Measurements from ENCODE around the gene UBXN1. TPM values are rescaled to one million over a fixed set of nuclear protein-coding genes. Genes with fewer than 3 reads are reported as not detected.

The UBXN1 gene
- total RNA-seq, 3 donors from 2014 or later: 204 to 248 (median 239) TPM

DNA sequence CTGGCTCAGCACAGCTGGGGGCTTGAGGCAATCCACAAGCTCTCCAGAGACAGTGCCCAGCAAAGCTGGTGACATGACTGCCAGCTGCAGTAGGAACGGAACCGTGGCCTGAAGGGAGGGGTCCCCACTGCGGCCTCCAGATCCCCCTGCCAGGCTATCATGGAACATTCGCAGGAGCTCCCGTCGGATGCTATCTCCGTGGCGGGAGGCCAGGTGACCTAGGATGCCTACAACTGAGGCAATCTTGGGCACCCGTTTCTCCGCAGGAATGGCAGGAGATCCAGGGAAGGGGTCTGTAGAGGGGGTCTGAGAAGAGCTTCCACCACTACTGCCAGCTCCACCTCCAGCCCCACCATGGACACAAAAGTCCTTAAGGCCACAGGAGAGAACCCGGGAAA is 29.9 kb downstream of the UBXN1 start:
- no peaks in the 10 kb centered on the region for H3K27me3 ChIP-seq
- intact Hi-C loops (cut with DNase I; ENCODE audit: low total_unique reads): no loop called here
- H3K27ac ChIP-seq: no peak overlapping the region

DNA sequence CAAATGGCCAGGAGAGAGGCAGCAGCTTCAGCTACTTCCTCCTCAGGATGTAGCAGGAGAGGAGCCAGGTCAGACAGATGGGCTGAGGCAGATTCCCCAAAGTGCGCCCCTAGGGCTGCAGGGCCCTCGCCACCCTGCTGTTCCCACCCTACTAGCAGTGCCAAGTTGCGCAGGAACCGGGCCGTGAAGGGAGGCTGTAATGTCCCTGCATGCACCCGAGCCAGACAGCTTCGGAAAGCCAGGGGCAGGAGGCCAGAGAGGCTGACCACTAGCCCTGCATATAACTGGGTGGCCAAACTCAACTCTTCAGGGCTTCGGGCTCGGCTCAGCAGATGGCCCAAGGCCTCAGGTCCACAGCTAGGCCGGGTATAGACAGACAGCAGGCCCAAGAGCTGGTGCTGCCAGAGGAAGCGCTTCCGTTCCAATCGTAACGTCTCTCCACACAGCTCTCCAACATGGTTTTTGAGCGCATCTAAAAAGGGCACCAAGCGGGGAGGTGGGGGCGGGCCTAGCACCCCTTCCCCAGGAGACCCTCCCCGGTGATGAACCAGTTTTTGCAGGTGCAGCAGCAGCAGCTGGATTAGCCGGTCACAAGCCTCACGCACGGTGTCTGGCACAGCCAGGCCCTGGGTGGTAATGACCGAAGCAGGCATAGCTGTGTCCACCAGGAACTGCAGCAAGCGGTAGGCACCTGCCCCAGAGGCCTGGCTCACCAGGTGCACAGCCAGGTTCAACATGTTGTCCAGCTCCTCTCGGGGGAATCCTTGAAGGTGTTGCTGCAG is 30.5 kb downstream of the UBXN1 start:
- Histone ChIP-seq H3K36me3 (no peaks in the 10 kb centered on the region), H3K4me1 (peaks cover 5 to 17% of the 10 kb centered on the region in 2 donors), H3K4me3 (no peak overlapping the region), H3K27me3 (no peaks in the 10 kb centered on the region), H3K9me3 (no peaks in the 10 kb centered on the region), H3K27ac (no peak overlapping the region)
- intact Hi-C loops (cut with DNase I; ENCODE audit: low total_unique reads): no loop called here
- TF ChIP-seq, protein P1, sequence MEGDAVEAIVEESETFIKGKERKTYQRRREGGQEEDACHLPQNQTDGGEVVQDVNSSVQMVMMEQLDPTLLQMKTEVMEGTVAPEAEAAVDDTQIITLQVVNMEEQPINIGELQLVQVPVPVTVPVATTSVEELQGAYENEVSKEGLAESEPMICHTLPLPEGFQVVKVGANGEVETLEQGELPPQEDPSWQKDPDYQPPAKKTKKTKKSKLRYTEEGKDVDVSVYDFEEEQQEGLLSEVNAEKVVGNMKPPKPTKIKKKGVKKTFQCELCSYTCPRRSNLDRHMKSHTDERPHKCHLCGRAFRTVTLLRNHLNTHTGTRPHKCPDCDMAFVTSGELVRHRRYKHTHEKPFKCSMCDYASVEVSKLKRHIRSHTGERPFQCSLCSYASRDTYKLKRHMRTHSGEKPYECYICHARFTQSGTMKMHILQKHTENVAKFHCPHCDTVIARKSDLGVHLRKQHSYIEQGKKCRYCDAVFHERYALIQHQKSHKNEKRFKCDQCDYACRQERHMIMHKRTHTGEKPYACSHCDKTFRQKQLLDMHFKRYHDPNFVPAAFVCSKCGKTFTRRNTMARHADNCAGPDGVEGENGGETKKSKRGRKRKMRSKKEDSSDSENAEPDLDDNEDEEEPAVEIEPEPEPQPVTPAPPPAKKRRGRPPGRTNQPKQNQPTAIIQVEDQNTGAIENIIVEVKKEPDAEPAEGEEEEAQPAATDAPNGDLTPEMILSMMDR (IDR thresholded peaks at IDR 0.05): no peak
- no peak for TF ChIP-seq POLR2AphosphoS5 (IDR thresholded peaks at IDR 0.05)
- no peak for TF ChIP-seq POLR2A (IDR thresholded peaks at IDR 0.05)
- DNase-seq (ENCODE audit: low spot score in 2 of 2): no peak

More for the DNA sequence above, 29.9 kb downstream of the UBXN1 start:
- no peak overlapping the region for H3K4me3 ChIP-seq
- no peaks in the 10 kb centered on the region for H3K9me3 ChIP-seq
- peaks cover 5 to 17% of the 10 kb centered on the region in 2 donors for H3K4me1 ChIP-seq
- no peaks in the 10 kb centered on the region for H3K36me3 ChIP-seq
- no peak for DNase-seq (ENCODE audit: low spot score in 2 of 2)
- TF ChIP-seq POLR2A (IDR thresholded peaks at IDR 0.05): no peak
- TF ChIP-seq, protein P1 (IDR thresholded peaks at IDR 0.05): no peak
- TF ChIP-seq POLR2AphosphoS5 (IDR thresholded peaks at IDR 0.05): no peak

DNA sequence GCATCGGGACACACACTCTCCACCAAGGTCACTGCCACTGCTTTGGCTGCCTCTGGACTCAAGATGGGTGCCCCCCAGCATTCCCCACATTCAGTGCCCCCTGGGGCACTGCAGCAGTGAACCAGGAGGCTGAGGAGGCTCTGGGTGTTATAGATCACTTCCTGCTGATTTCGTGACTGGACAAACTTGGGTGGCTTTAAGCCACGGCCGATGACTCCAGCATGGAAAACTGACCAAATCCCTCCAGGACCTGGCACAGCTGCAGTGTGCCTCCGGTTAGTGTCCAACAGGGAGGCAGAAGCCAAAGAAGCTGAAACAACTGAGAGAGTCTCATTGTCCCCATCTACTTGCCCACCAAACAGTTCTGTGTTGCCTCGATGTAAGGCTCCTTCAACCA is 31.3 kb downstream of the UBXN1 start:
- H3K9me3 ChIP-seq: no peaks in the 10 kb centered on the region
- H3K4me3 ChIP-seq: no peak overlapping the region
- intact Hi-C loops (cut with DNase I; ENCODE audit: low total_unique reads): no loop called here
- H3K36me3 ChIP-seq: peaks cover 4% of the 10 kb centered on the region
- no peak overlapping the region for H3K27ac ChIP-seq
- no peak for DNase-seq (ENCODE audit: low spot score in 2 of 2)
- peaks cover 5 to 17% of the 10 kb centered on the region in 2 donors for H3K4me1 ChIP-seq
- H3K27me3 ChIP-seq: no peaks in the 10 kb centered on the region
- TF ChIP-seq, protein P1 (IDR thresholded peaks at IDR 0.05): no peak
- TF ChIP-seq POLR2AphosphoS5 (IDR thresholded peaks at IDR 0.05) (no peak), POLR2A (IDR thresholded peaks at IDR 0.05) (no peak)

DNA sequence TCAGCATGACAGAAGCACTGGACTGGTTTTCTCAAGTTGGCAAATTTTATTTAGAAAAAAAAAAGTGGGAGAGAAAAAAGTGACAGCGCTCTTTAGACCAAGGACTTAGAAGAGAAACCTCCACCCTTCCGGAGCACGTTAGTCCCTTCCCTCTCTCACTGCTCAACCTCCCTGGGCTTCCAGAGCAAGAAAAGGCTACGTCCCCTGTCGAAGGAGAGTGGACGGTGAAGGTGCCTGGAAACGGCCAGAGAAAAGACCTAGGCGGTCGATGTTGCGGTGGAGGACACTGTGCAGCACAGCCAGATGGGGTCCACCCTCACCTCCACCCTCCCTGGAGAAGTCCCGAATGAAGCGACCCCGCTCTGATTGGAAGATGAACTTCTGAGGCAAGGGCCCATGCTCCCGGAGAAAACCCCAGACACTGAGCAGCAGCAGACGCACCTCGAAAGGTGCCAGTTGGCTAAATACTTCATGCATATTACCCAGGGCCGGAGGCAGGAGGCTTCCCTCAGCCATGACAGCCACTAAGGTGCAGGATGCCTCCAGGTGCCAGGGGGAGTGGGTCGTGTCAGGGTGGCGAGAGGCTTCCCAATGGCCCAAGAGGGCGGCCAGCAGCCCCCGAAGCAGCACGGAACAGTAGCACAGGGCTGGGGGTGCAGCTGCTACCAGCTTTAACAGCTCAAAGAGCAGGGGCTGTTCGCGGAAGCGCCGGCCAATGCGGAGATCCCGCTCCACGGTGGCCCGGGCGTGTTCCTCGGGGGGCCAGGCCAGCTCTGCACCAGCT is 31.9 kb downstream of the UBXN1 start:
- H3K4me1 ChIP-seq: peaks cover 5 to 17% of the 10 kb centered on the region in 2 donors
- H3K27me3 ChIP-seq: no peaks in the 10 kb centered on the region
- DNase-seq (ENCODE audit: low spot score in 2 of 2): no peak
- H3K36me3 ChIP-seq: peaks cover 5% of the 10 kb centered on the region
- peak overlapping the region in 1 of 2 donors; percentile 95 for H3K27ac ChIP-seq
- TF ChIP-seq, protein P1 (IDR thresholded peaks at IDR 0.05): no peak
- no peak for TF ChIP-seq POLR2AphosphoS5 (IDR thresholded peaks at IDR 0.05)
- TF ChIP-seq POLR2A (IDR thresholded peaks at IDR 0.05): no peak
- intact Hi-C loops (cut with DNase I; ENCODE audit: low total_unique reads): no loop called here
- H3K9me3 ChIP-seq: no peaks in the 10 kb centered on the region
- peak overlapping the region; percentile 11 to 96 (median 96) for H3K4me3 ChIP-seq

Data from breast epithelium (tissue), 4 donors.